Adrenal gland (tissue), 12 donors: ENCODE data around the gene GALNT9. TPM values are rescaled to one million over a fixed set of nuclear protein-coding genes. Genes with fewer than 3 reads are reported as not detected.

Experiments
- DNase-seq, 7 donors: peaks; one replicate each; pipeline ENCODE4 v3.0.0-alpha.2; 2019 to 2020
- H3K27ac ChIP-seq, 5 donors: fragments of 200-600 bp; sonication (generic) in 4 of 5; 1 replicate in 3 of 5; 2 replicates in 2 of 5; pipeline versions ENCODE4 v1.5.1 to v1.8.0; 2016 to 2020; ENCODE audit warnings: mild to moderate bottlenecking in 1 of 5
- H3K27me3 ChIP-seq: fragments of 200-600 bp; 2 replicates; pipeline ENCODE4 v1.8.0; 2021
- H3K36me3 ChIP-seq, 2 donors: fragments of 200-600 bp; replicated peaks in 1 of 2; 1 replicate in 1 of 2; 2 replicates in 1 of 2; pipeline versions ENCODE4 v1.5.1 to v1.8.0; 2018 to 2022
- H3K4me1 ChIP-seq, 2 donors: fragments of 200-600 bp; replicated peaks in 1 of 2; 1 replicate in 1 of 2; 2 replicates in 1 of 2; pipeline versions ENCODE4 v1.5.1 to v1.8.0; 2018 to 2021
- H3K4me3 ChIP-seq, 4 donors: fragments of 200-600 bp; sonication (generic) in 3 of 4; one replicate each; pipeline ENCODE4 v1.5.1; 2016 to 2018
- H3K9me3 ChIP-seq, 3 donors: fragments of 200-600 bp; sonication (generic) in 1 of 3; replicated peaks in 1 of 3; 1 replicate in 2 of 3; 2 replicates in 1 of 3; pipeline versions ENCODE4 v1.5.1 to v1.8.0; 2016 to 2021
- CTCF ChIP-seq, 6 experiments: fragments of 450-650 bp in 4 of 6; fragments of 200-600 bp in 2 of 6; sonication (generic) in 1 of 6; IDR thresholded peaks; 1 replicate in 5 of 6; 2 replicates in 1 of 6; pipeline versions ENCODE4 v1.5.1 to v1.8.0; 2016 to 2021; ENCODE audit warnings: antibody characterized with exemption in 6 of 6, mild to moderate bottlenecking in 2 of 6, moderate library complexity in 1 of 6
- POLR2A ChIP-seq, 2 donors: fragments of 450-650 bp; IDR thresholded peaks; one replicate each; pipeline ENCODE4 v1.6.1; 2017; ENCODE audit warnings: antibody characterized with exemption in 2 of 2, mild to moderate bottlenecking in 2 of 2, moderate library complexity in 1 of 2
- WGBS, 4 donors: extraction: QIAGEN DNeasy Blood & Tissue Kit in 2 of 4; methylation state at CpG; one replicate each; pipeline versions ENCODE4 v1.1.5 to v1.1.7; 2013 to 2017; 5-methylcytosine and 5-hydroxymethylcytosine counted together
- intact Hi-C, 2 donors: fragments of 100-400 bp; cut with DNase I; formaldehyde crosslinking; loops; one replicate each; pipeline versions ENCODE4 v1.14.1 to v1.15.0; 2022 to 2023
- polyA plus RNA-seq, 3 donors: library from polyadenylated mRNA; stranded (reverse); fragments of 200-250 nt in 2 of 3; fragments of 350-450 nt in 1 of 3; fragmentation: Illumina TruSeq in 1 of 3; extraction: RNeasy Lipid Tissue Mini Kit (QIAGEN cat#74804) in 1 of 3; gene quantifications; one replicate each; pipeline ENCODE4 v1.2.3, GENCODE V29; 2013 to 2014
- total RNA-seq, 9 donors: library from RNA; depleted of rRNA in 4 of 9; stranded (reverse); fragments of >200 nt in 4 of 9; fragments of 120-200 nt in 1 of 9; fragmentation: NEBNext Ultra II Directional in 1 of 9; extraction: Animal tissue kit (Norgen Biotek cat#: 25700) in 1 of 9; gene quantifications; one replicate each; pipeline versions ENCODE4 v1.1.0 to v1.2.4, GENCODE V29; 2013 to 2023
- donor health status: healthy with polysubstance abuse.
- donor health status: Bipolar disorder and iron deficiency.
- donor health status: DM: yes; HTN: yes; CAD: no.
- donor health status: DM: no; HTN: no; CAD: no.
- donor health status: DM: no; HTN: no; CAD: no.
- donor health status: DM: yes; HTN: yes; CAD: no.

GALNT9 gene
- total and polyA plus RNA-seq, 12 donors = 0.44 to 7.8 (median 1.2) TPM; not detected in 1

GRCh38 chr12:132284827-132285741 is 44.3 kb downstream of the GALNT9 start:
- Histone ChIP-seq H3K4me3 (no peak overlapping the region), H3K27me3 (peaks cover 11% of the 10 kb centered on the region), H3K9me3 (no peaks in the 10 kb centered on the region), H3K27ac (no peak overlapping the region), H3K36me3 (no peaks in the 10 kb centered on the region), H3K4me1 (no peaks in the 10 kb centered on the region)
- WGBS, 4 donors = 65 to 85% (median 79%) methylated on average over 12 to 38 of the region's 38 CpGs
- TF ChIP-seq POLR2A (IDR thresholded peaks at IDR 0.05) (no peak), CTCF (IDR thresholded peaks at IDR 0.05) (no peak)
- intact Hi-C loops = no loop called here
- no peak for DNase-seq

- H3K9me3 ChIP-seq = no peaks in the 10 kb centered on the region
- no peak for DNase-seq
- no peaks in the 10 kb centered on the region for H3K4me1 ChIP-seq
- no peaks in the 10 kb centered on the region for H3K36me3 ChIP-seq
- TF ChIP-seq POLR2A (IDR thresholded peaks at IDR 0.05) (no peak), CTCF (IDR thresholded peaks at IDR 0.05) (no peak)
- intact Hi-C loops = no loop called here
- WGBS, 4 donors = 71 to 80% (median 73%) methylated on average over 25 to 33 of the region's 33 CpGs
- no peak overlapping the region for H3K27ac ChIP-seq
- peaks cover 17% of the 10 kb centered on the region for H3K27me3 ChIP-seq
- no peak overlapping the region for H3K4me3 ChIP-seq
These were observed 45.1 kb downstream of the GALNT9 start for GRCh38 chr12:132284071-132284826.

- Histone ChIP-seq H3K36me3 (no peaks in the 10 kb centered on the region), H3K27ac (no peak overlapping the region), H3K4me1 (no peaks in the 10 kb centered on the region), H3K27me3 (peaks cover 28% of the 10 kb centered on the region), H3K4me3 (no peak overlapping the region), H3K9me3 (no peaks in the 10 kb centered on the region)
- intact Hi-C loops = no loop called here
- no peak for TF ChIP-seq POLR2A (IDR thresholded peaks at IDR 0.05)
- no peak for TF ChIP-seq CTCF (IDR thresholded peaks at IDR 0.05)
- DNase-seq = no peak
- 27 to 36% (median 30%) methylated on average over 13 to 39 of the region's 39 CpGs for WGBS, 4 donors
These were observed 46.2 kb downstream of the GALNT9 start for GRCh38 chr12:132282950-132283771.
